RWPE1 (cell line): ENCODE data around the gene LRRC49.

ENCODE experiments used
- CTCF ChIA-PET: fragments of 350-600 bp; sonication (Branson Sonifier 250); formaldehyde crosslinking; extraction: SDS; loops from one replicate; lab custom pipeline; 2021; lab: Yijun Ruan, JAX
- POLR2A ChIA-PET: fragments of 400-600 bp; formaldehyde crosslinking; extraction: SDS; loops from one replicate; lab custom pipeline; 2020; ENCODE audit warnings: antibody characterized with exemption; ENCODE audit not compliant: low non-redundant PET; lab: Yijun Ruan, JAX
- DNase-seq: peaks from one replicate; pipeline ENCODE4 v3.0.0; 2012; ENCODE audit warnings: low spot score
- H3K27ac ChIP-seq: fragments of 450-650 bp; 2 replicates; pipeline ENCODE4 v1.5.1; 2017
- CTCF ChIP-seq: fragments of 450-650 bp; conservative IDR thresholded peaks from 2 replicates; pipeline ENCODE4 v1.5.1; 2017; ENCODE audit warnings: low read depth, mild to moderate bottlenecking

Gene LRRC49

GRCh38 chr15:70964686-70965085 is 72.1 kb downstream of the LRRC49 start:
- no peak for TF ChIP-seq CTCF
- no peak for DNase-seq
- CTCF ChIA-PET, result interaction anchor here (1.9 kb wide), 1 partner anchor 476 kb away, joined by 4 read pairs; no protein-coding TSS in a partner anchor
- no peak overlapping the region for H3K27ac ChIP-seq
- POLR2A ChIA-PET, result no interaction called here

- no peak for TF ChIP-seq CTCF
- POLR2A ChIA-PET, result no interaction called here
- no peak overlapping the region for H3K27ac ChIP-seq
- no peak for DNase-seq
- CTCF ChIA-PET, result no interaction called here
Observed at GRCh38 chr15:70967646-70968045, 75.0 kb downstream of the LRRC49 start.

GRCh38 chr15:70974004-70974832 is 81.6 kb downstream of the LRRC49 start:
- peak; percentile 28 for TF ChIP-seq CTCF
- CTCF ChIA-PET, result interaction anchor here (0.6 to 1.5 kb wide), 5 partner anchors 27 to 470 kb away, joined by 3 to 6 read pairs (median 4); no protein-coding TSS in a partner anchor
- DNase-seq, result peak; percentile 17
- POLR2A ChIA-PET, result interaction anchor here (0.6 kb wide), 1 partner anchor 141 kb away, joined by 5 read pairs; the partner anchor contains the start of gene THSD4
- H3K27ac ChIP-seq, result no peak overlapping the region

- CTCF ChIA-PET, result interaction anchor here (0.7 kb wide), 2 partner anchors 72 to 803 kb away, joined by 3 read pairs; no protein-coding TSS in a partner anchor
- no peak for DNase-seq
- TF ChIP-seq CTCF, result no peak
- POLR2A ChIA-PET, result no interaction called here
- H3K27ac ChIP-seq, result no peak overlapping the region
Observed at GRCh38 chr15:70976851-70977250, 84.2 kb downstream of the LRRC49 start.

GRCh38 chr15:70995383-70995970 is 102.9 kb downstream of the LRRC49 start:
- CTCF ChIA-PET, result no interaction called here

More at GRCh38 chr15:70995383-70995970, 102.9 kb downstream of the LRRC49 start:
- POLR2A ChIA-PET, result no interaction called here
- no peak overlapping the region for H3K27ac ChIP-seq
- TF ChIP-seq CTCF, result no peak
- DNase-seq, result no peak
